ENCODE data around the gene SERP1.
"Not testable (repeated sequence)": the region's sequence is repeated elsewhere in the genome, so short reads cannot be mapped to it uniquely, and the experiment has no call there.

The SERP1 gene

DNA sequence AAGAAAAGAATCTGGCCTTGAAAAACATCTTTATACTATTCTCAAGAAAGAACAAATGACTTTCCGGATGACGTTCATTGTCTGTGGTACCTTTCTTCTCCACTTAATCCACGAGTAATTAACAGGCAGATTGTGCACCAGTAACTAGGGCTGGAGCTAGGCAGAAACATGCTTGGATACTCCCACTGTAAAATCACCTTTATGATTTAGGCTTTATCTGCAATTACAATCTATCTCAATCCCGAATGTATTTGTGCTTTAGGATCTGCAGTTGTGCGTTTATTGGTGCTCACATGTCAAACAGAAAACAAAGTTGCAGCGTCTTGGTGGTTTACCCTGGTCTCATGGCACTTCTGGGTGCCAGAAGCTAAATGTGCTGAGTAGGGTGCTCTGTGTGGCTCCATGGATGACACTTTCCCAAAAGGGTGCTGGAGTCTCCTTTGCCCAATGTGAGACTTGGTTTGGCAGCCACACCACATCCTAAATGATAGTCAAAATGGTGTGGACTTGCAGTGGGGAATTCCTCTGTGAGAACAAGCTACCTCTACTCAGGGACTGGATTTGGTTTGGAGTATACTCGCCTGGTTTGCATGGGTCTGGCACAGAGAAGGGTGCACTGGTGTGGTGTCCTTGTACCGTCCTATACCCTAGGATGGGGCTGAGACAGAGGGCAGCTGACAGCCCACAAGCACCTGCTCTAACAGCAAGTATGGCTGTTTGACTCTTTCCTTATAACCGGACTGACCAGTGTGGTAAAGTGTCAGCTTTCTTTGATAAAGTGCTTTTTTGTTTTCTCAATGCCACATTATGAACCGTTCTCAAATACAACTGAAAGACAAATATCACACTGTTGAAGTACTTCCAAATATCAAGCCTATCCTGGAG is 7.7 kb downstream of the SERP1 start:
- DNase-seq = no peak

DNA sequence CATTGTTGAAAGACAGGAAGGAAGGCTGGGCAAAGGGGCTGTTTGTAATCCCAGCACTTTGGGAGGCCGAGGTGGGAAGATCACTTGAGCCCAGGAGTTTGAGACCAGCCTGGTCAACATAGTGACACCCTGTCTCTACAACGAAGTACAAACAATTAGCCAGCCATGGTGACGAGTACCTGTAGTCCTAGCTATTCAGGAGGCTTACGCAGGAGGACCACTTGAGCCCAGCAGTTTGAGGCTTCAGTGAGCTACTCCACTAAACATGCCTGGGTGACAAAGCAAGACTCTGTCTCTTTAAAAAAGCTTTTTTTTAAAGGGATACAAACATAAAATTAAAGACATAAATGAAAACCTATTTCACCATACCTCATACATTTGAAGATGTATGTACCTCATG is 11.1 kb downstream of the SERP1 start:
- DNase-seq = no peak

DNA sequence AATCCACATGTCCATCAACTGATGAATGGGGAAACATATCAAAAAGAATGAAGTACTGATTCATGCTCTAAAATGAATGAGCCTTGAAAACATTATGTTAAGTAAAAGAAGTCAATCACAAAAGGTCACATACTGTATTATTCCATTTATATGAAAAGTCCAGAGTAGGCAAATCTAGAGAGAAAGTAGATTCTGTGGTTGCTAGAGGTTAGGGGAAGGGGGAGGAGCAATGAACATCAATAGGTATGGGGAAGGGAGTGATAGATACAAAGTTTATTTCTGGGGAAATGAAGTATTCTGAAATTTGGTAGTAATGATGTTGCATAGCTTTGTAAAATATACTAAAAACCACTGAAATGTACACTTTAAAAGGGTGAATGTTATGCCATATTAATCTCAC is 14.5 kb downstream of the SERP1 start:
- no peak for DNase-seq

DNA sequence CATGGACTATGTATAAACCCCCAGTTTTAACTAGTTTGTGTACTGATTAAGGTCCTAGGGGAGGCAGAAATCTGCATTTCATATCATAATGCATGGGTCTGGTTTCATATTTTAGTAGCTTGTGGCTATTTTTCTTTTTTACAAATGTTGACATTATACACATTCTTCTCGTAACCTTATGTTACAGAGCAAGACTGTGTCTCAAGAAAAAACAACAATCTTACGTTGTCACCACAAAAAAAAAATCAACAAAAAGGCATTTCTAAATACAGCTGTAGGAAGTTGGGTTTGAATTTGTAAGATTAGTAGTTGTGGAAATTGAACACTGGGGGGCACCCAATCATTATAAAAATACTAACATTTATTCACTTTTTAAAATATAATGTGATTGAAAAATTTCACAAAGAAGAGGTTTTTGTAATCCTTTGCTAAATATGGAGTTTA is 17.9 kb downstream of the SERP1 start:
- peak; percentile 15 for DNase-seq

DNA sequence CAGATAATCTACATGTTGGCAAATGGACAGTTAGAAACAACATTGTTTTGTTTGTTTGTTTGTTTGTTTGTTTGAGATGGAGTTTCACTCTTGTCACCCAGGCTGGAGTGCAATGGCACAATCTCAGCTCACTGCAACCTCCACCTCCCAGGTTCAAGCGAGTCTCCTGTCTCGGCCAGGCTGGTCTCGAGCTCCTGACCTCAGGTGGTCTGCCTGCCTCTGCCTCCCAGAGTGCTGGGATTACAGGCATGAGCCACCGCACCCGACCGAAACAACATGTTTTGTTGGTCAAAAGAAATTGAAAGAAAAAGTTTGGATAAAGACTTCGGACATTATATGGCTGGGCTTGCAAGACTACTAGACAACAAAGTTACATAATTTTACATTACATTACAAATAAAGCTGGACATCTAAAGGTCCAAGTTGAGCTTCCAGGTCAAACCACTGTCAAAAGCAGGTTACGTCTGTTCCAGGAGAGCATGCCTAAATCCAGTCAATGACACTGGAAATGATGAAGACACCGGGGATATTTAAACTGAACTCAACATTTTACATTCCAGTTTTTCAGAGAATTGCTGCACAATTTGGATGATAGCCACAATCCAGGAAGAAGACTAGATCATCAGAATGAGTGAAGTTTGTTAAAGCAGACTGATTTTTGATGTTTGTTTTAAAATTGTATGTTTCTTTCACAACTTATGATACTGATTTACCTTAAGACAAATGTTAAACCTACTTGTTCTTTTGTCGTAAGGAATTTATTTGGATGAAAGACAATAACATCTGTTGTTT is 18.6 kb downstream of the SERP1 start:
- DNase-seq = no peak

DNA sequence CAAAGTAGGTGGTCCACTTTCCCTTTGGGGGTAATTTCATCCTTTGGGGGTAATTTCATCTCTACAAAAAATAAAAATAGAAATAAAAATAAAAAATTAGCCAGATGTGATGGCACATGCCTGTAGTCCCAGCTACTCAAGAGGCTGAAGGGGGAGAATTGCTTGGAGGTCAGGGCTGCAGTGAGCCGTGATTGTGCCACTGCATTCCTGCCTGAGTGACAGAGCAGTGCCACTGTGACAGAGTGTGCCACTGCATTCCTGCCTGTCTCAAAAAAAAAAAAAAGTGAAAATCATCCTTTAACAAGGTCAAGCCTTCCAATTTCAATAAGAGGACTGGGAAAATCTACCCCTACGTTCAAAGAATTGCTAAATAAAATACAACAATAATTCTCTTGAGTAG is 22.8 kb downstream of the SERP1 start:
- no peak for DNase-seq

DNA sequence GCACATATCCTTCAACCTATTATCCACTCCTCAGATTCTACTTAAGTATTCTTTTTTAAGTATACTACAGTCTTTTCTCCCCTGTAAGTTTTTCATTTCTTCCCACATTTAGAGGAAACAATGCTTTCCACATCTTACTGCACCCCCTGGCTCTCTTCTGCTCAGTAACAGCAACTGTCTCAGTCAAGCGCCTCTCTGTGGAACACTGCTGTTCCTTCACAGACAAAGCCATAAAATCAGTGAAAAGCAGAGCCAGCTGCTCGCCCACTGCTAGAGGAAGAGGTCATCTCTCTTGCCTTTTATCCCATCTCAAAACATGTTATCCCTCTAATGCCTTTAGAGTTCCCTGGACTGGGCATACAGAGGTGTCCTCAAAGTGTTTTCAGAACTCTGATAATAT is 24.8 kb downstream of the SERP1 start:
- DNase-seq = no peak

DNA sequence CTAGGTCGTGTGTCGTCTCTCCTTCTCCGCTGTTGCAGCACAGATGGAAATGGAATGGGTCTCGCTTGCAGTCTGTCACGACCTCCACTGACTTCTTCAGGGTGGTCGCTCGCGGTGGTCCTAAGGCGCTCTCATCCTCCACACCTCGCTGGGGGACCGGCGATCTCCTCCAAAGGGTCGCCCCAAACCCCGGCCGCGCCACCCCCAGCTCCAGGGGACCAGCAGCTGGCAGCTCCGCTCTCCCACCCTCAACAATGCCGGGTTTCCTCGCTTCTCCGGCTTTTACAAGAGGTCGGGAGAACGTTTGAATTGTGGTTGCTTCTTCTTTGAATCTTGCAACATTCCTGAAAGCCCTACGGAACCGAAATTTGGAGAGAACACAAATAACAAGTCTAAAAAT is 25.9 kb downstream of the SERP1 start:
- no peak for DNase-seq

DNA sequence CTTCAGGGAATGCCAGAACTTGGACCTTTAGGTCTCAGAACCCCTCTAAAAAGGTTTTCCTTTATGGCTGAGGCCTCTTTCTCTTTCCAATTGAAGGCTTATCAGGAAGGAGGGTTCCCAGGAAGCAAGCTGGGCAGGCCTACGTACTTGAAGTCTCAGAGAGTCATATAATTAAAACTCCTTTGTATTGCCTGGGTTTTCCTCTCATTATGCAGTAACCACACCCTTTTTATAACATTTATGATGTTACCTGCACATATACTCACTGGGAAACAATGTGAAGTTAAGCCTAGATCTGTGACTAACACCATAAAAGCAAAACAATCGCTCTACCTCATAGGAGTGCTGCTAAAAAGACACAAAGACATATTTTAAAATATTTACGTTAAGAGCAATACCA is 27.3 kb downstream of the SERP1 start:
- no peak for DNase-seq

DNA sequence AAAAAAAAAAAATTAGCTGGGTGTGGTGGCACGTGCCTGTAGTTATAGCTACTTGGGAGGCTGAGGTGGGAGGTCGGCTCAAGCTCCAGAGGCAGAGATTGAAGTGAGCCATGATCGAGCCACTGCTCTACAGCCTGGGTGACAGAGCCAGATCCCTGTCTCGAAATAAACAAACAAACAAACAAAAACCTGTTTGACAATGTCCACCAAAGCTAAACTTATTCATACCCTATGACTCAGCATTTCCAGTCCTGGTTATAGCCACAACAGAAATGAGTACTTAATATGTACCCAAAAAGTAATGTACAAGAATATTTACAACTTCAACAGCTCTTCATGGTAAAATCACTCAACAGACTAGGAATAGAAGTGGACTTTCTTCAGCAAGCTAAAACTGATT is 31.1 kb downstream of the SERP1 start:
- no peak for DNase-seq

DNA sequence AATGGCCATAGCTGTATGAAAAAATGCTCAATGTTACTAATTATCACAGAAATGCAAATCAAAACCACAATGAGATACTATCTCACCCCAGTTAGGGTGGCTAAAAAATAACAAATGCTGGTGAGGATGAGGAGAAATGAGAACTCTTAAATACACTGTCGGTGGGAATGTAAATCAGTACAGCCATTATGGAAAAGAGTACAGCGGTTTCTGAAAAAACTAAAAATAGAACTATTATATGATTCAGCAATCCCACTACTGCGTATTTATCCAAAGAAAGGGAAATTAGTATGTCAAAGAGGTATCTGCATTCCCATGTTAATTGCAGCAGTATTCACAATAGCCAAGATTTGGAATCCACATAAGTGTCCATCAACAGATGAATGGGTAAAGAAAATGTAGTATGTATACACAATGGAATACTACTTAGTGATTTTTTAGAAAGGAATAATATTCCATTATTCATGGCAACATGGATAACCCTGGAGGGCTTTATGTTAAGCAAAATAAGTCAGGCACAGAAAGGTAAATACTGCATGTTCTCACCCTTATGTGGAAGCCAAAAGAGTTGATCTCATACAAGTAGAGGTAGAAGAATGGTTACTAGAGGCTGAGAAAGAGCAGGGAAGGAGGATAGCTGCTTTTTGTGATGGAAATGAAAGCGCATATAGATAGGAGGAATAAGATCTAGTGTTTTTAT is 35.0 kb downstream of the SERP1 start:
- DNase-seq = no peak

DNA sequence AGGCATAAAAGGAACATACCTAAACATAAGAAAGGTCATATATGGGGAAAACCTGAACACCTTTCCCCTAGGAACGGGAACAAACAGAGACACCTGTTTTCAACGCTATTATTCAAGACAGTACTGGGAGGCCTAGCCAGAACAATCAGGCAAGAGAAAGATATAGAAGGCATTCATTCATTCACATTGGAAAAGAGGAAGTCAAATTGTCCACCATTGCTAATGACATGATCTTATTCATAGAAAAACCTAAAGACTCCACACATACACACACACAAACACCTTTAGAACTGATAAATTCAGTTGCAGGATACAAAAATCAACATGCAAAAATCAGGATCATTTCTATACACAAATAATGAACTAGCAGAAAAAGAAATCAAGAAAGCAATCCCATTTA is 36.5 kb downstream of the SERP1 start:
- DNase-seq = no peak

DNA sequence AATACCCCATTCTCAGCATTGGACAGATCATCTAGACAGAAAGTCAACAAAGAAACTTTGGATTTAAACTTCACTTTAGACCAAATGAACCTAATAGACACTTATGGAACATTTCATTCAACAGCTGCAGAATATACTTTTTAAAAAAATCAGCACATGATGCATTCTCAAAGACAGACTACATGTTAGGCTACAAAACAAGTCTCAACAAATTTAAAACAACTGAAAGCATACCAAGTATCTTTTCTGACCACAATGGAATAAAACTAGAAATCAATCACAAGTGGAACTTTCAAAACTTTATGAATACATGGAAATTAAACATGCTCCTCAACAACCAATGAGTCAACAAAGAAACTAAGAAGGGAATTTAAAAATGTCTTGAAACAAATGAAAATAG is 37.9 kb downstream of the SERP1 start:
- no peak for DNase-seq

DNA sequence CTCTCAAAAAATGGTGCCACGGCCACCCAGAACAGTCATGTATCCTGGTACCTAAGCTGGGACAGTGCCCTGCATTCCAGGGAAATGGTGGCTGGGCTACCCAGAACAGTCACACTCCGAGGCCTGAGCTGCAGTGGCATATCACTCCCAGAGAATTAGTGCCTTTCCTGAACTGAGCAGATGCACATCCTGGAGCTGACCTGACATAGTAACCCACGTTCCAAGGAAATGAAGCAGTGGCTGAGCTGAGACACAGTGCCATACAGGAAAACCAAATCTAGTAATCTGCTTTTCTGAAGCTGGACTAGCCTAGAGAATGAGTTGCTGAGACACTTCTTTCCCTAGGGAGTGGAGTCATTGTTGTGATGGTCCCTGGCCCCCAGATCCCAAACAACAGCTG is 41.8 kb downstream of the SERP1 start:
- DNase-seq = no peak

DNA sequence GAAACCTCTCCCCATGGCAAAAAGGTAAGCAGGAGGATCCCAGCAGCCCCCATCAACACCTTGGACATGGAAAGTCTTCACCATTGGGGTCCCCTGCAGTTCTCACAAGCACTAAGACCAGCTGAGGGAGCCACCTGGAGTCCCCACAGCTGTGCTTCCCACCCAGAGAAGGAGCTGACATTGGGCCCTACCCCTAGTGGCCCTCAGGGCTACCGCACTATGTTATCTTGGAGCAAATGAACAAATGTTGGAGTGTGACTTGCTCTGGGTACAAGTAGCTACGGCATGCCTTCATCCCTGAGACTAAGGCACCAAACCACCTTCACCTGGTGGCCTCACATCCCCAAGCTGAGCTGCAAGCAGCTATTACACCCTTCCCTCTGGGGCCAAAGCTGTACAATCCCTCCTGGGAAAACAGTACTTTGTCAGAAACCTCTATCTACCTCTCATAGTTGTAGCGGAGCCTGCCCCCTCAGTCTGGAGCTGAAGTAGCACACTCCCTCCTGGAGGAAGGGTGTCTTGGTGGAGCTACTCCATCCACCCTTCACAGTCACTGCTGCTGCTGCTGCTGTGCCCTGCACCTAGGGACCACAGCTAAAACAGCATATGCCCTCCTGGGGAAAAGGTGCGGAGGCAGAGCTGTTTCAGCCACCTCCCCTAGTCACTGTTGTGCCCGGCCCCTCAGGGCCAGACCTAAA is 42.7 kb downstream of the SERP1 start:
- DNase-seq = no peak

DNA sequence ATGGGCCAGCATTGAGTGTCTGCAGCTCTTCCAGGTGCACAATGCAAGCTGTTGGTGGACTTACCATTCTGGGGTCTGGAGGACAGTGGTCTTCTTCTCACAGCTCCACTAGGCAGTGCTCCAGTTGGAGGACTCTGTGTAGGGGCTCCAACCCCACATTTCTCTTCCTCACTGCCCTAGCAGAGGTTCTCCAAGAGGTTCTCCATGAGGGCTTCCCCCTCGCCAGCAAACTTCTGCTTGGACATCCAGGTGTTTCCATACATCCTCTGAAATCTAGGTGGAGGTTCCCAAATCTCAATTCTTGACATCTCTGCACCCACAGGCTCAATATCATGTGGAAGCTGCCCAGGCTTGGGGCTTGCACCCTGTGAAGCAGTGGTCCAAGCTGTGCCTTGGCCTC is 45.3 kb downstream of the SERP1 start:
- DNase-seq = not testable (repeated sequence)

DNA sequence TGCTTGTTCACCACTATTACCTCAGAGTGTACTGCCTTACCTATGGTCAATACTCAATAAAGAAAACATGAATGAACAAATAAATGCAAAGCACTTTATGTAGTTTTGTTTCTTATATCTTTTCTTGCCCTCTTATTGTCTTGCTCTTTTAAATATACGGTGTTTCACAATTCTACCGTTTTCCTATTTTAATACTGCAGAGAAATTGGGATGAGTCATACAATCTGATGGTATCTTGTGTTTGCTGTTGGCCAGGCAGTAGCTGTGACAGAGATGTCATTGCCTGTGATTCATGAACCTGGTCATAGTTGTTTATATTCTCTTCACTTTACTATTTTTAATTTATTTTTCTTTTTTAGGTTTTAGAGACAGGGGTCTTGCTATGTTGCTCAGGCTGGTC is 48.3 kb downstream of the SERP1 start:
- no peak for DNase-seq

DNA sequence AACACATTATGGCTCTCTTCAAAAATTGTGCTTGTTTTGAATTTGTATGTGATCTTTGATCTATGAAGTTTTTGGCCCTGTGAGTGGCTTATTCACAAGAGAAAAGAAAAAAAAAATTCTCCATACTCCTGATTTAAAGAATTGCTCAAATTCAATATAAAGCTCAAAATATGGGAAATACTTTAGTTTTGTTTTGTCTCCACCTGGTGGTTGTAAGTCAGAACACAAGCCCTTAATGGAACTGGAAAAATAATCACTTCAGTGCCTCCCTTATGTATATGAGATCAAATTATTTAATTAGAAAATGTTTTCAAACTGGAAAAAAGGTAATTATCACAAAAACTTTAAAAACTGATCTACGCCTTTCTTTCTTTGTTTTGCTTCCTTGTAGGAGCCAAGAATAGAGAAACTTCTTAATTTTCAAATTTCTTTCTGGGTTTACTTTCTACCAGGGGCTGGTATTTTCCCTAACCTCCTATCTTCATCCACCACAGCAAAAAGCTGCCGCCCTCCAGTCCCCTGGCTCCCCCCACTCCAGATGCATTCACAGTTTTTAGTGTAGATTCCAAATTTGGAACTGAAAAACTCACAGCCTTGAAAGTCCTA is 50.6 kb downstream of the SERP1 start:
- DNase-seq = peak; percentile 70

DNA sequence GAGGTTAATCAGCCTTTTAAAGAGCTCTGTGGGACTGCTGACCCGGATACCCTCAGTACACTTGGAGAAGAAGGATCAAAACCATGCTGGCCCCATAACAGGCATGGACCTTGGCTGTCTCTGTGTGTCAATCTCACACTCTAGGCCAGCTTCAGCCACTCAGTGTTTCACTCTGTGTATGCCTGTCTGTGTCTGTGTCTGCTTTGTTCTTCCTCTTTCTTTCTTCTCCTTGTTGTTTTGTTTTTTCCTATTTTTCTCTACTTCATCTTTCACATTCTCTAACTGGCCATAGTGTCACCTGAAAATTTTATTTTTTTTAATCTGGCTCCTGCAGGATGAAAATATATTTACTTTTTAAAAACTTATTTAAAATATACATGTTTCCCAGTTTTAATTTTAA is 51.1 kb downstream of the SERP1 start:
- no peak for DNase-seq

DNA sequence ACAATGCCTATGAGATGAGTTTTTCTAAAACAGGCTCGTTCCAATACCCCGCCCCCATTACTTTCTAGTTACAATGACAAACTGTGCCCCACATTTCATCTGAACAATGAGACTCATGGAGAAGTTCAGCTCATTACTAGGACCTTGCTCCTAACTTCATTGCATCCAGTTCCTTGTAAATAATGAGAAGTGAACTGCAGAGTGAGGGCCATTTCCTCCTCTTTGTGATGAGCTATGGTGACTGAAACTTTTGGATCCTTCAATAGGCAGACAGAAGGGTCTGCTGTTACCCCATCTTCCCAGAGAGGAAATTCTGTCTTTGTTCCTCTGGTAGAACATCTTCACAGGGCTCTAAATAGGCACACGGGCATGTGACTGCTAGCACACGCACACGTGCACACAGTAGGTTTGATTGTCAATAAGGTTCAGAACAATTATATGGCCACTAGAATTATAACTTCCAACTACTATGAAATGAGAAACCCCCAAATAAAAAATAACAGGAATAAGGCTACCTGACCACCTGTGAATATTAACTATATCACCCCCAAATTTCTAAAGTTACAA is 51.8 kb downstream of the SERP1 start:
- no peak for DNase-seq
